ENCODE data around the gene EVI2B. TPM values are rescaled to one million over a fixed set of nuclear protein-coding genes. Genes with fewer than 3 reads are reported as not detected.
A peak's percentile ranks its signal among the peaks of the same experiment; 100 is the strongest.

Gene EVI2B
- total RNA-seq, 1 donor from 2014 or later = 130 TPM

- Histone ChIP-seq H3K4me3 (no peak overlapping the region), H3K36me3 (peaks cover 23% of the 10 kb centered on the region), H3K27ac (no peak overlapping the region), H3K4me1 (peaks cover 9% of the 10 kb centered on the region), H3K27me3 (ENCODE audit: low read depth) (no peaks in the 10 kb centered on the region), H3K9me3 (no peaks in the 10 kb centered on the region)
- no peak for ATAC-seq
- TF ChIP-seq CTCF (IDR thresholded peaks at IDR 0.05) = no peak
- DNase-seq = no peak
- intact Hi-C loops (cut with DNase I) = no loop called here
Observed at GRCh38 chr17:31279401-31279800, 34.5 kb downstream of the EVI2B start.

- no peak for TF ChIP-seq CTCF (IDR thresholded peaks at IDR 0.05)
- Histone ChIP-seq H3K4me1 (peaks cover 22% of the 10 kb centered on the region), H3K4me3 (no peak overlapping the region), H3K9me3 (no peaks in the 10 kb centered on the region), H3K36me3 (peaks cover 23% of the 10 kb centered on the region), H3K27ac (peak overlapping the region; percentile 44), H3K27me3 (ENCODE audit: low read depth) (no peaks in the 10 kb centered on the region)
- peak in 1 of 2 donors; percentile 24 for ATAC-seq
- no peak for DNase-seq
- intact Hi-C loops (cut with DNase I) = no loop called here
Observed at GRCh38 chr17:31275116-31275515, 38.7 kb downstream of the EVI2B start.

GRCh38 chr17:31274252-31274651, 39.6 kb downstream of the EVI2B start:
- no peaks in the 10 kb centered on the region for H3K27me3 ChIP-seq (ENCODE audit: low read depth)
- H3K36me3 ChIP-seq = peaks cover 27% of the 10 kb centered on the region
- peak; percentile 80 to 81 for ATAC-seq
- no peak for DNase-seq
- H3K4me1 ChIP-seq = peaks cover 29% of the 10 kb centered on the region
- no peak overlapping the region for H3K4me3 ChIP-seq
- H3K27ac ChIP-seq = peak overlapping the region; percentile 44
- TF ChIP-seq CTCF (IDR thresholded peaks at IDR 0.05) = no peak
- no peaks in the 10 kb centered on the region for H3K9me3 ChIP-seq
- intact Hi-C loops (cut with DNase I) = no loop called here

- no peak for ATAC-seq
- intact Hi-C loops (cut with DNase I) = no loop called here
Observed at GRCh38 chr17:31273516-31273915, 40.3 kb downstream of the EVI2B start.

GRCh38 chr17:31272803-31273202, 41.1 kb downstream of the EVI2B start:
- H3K4me1 ChIP-seq = peaks cover 34% of the 10 kb centered on the region
- intact Hi-C loops (cut with DNase I) = no loop called here
- no peak for TF ChIP-seq CTCF (IDR thresholded peaks at IDR 0.05)
- no peaks in the 10 kb centered on the region for H3K27me3 ChIP-seq (ENCODE audit: low read depth)
- H3K27ac ChIP-seq = no peak overlapping the region
- no peaks in the 10 kb centered on the region for H3K9me3 ChIP-seq
- peak overlapping the region; percentile 11 for H3K4me3 ChIP-seq
- peaks cover 22% of the 10 kb centered on the region for H3K36me3 ChIP-seq
- no peak for DNase-seq
- no peak for ATAC-seq

More at GRCh38 chr17:31273516-31273915, 40.3 kb downstream of the EVI2B start:
- Histone ChIP-seq H3K27me3 (ENCODE audit: low read depth) (no peaks in the 10 kb centered on the region), H3K4me1 (peaks cover 34% of the 10 kb centered on the region), H3K4me3 (peak overlapping the region; percentile 18), H3K36me3 (peaks cover 25% of the 10 kb centered on the region), H3K9me3 (no peaks in the 10 kb centered on the region), H3K27ac (peak overlapping the region; percentile 44)
- no peak for TF ChIP-seq CTCF (IDR thresholded peaks at IDR 0.05)
- no peak for DNase-seq

GRCh38 chr17:31272236-31272635, 41.6 kb downstream of the EVI2B start:
- Histone ChIP-seq H3K27ac (no peak overlapping the region), H3K4me3 (no peak overlapping the region), H3K36me3 (peaks cover 21% of the 10 kb centered on the region), H3K4me1 (peaks cover 34% of the 10 kb centered on the region), H3K9me3 (no peaks in the 10 kb centered on the region), H3K27me3 (ENCODE audit: low read depth) (no peaks in the 10 kb centered on the region)
- no peak for ATAC-seq
- no peak for TF ChIP-seq CTCF (IDR thresholded peaks at IDR 0.05)
- intact Hi-C loops (cut with DNase I) = no loop called here
- no peak for DNase-seq
